Parathyroid adenoma (tissue), 2 donors: Measurements from ENCODE around the gene ADCY5.

Experiments
- H2AFZ ChIP-seq: fragments of 300-600 bp; sonication (generic); one replicate; pipeline ENCODE4 v1.7.0; 2017; ENCODE audit warnings: antibody characterized with exemption, mild to moderate bottlenecking
- H3K27ac ChIP-seq: fragments of 300-600 bp; sonication (generic); one replicate; pipeline ENCODE4 v1.7.0; 2017
- H3K27me3 ChIP-seq: fragments of 300-600 bp; sonication (generic); one replicate; pipeline ENCODE4 v1.7.0; 2017; ENCODE audit warnings: low read length; ENCODE audit not compliant: control insufficient read depth, insufficient read depth
- H3K36me3 ChIP-seq: fragments of 300-600 bp; sonication (generic); one replicate; pipeline ENCODE4 v1.7.0; 2017; ENCODE audit warnings: low read length; ENCODE audit not compliant: control insufficient read depth, insufficient read depth
- H3K4me1 ChIP-seq: fragments of 300-600 bp; sonication (generic); one replicate; pipeline ENCODE4 v1.7.0; 2017; ENCODE audit warnings: control low read depth
- H3K4me2 ChIP-seq: fragments of 300-600 bp; sonication (generic); one replicate; pipeline ENCODE4 v1.7.0; 2017; ENCODE audit warnings: low read length
- H3K4me3 ChIP-seq: fragments of 300-600 bp; sonication (generic); one replicate; pipeline ENCODE4 v1.7.0; 2017; ENCODE audit warnings: low read depth, low read length
- H3K79me2 ChIP-seq: fragments of 300-600 bp; sonication (generic); one replicate; pipeline ENCODE4 v1.7.0; 2017; ENCODE audit warnings: control low read depth
- H3K9ac ChIP-seq: fragments of 300-600 bp; sonication (generic); one replicate; pipeline ENCODE4 v1.7.0; 2017; ENCODE audit warnings: mild to moderate bottlenecking
- H3K9me3 ChIP-seq: fragments of 300-600 bp; sonication (generic); one replicate; pipeline ENCODE4 v1.7.0; 2017; ENCODE audit warnings: low read length; ENCODE audit not compliant: control insufficient read depth
- TF ChIP-seq, protein P1 (sequence below): fragments of 300-600 bp; sonication (generic); IDR thresholded peaks from one replicate; pipeline ENCODE4 v1.7.0; 2017; ENCODE audit warnings: antibody characterized with exemption, mild to moderate bottlenecking
- donor health status: primary hyperparathyroidism.

Gene ADCY5

GRCh38 chr3:123286308-123287023 is 162.4 kb downstream of the ADCY5 start:
- H3K36me3 ChIP-seq = no peaks in the 10 kb centered on the region

GRCh38 chr3:123285931-123286307 is 163.0 kb downstream of the ADCY5 start:
- H3K27me3 ChIP-seq = no peaks in the 10 kb centered on the region
- TF ChIP-seq, protein P1, sequence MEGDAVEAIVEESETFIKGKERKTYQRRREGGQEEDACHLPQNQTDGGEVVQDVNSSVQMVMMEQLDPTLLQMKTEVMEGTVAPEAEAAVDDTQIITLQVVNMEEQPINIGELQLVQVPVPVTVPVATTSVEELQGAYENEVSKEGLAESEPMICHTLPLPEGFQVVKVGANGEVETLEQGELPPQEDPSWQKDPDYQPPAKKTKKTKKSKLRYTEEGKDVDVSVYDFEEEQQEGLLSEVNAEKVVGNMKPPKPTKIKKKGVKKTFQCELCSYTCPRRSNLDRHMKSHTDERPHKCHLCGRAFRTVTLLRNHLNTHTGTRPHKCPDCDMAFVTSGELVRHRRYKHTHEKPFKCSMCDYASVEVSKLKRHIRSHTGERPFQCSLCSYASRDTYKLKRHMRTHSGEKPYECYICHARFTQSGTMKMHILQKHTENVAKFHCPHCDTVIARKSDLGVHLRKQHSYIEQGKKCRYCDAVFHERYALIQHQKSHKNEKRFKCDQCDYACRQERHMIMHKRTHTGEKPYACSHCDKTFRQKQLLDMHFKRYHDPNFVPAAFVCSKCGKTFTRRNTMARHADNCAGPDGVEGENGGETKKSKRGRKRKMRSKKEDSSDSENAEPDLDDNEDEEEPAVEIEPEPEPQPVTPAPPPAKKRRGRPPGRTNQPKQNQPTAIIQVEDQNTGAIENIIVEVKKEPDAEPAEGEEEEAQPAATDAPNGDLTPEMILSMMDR = no peak
- no peak overlapping the region for H3K4me2 ChIP-seq
- no peak overlapping the region for H3K9ac ChIP-seq
- no peaks in the 10 kb centered on the region for H3K36me3 ChIP-seq
- no peaks in the 10 kb centered on the region for H3K9me3 ChIP-seq
- no peaks in the 10 kb centered on the region for H3K79me2 ChIP-seq
- H3K27ac ChIP-seq = no peak overlapping the region
- no peak overlapping the region for H2AFZ ChIP-seq
- H3K4me3 ChIP-seq = no peak overlapping the region
- H3K4me1 ChIP-seq = no peaks in the 10 kb centered on the region

More at GRCh38 chr3:123286308-123287023, 162.4 kb downstream of the ADCY5 start:
- Histone ChIP-seq H3K9me3 (no peaks in the 10 kb centered on the region), H3K79me2 (no peaks in the 10 kb centered on the region), H3K27ac (no peak overlapping the region), H3K9ac (no peak overlapping the region), H2AFZ (no peak overlapping the region), H3K4me3 (no peak overlapping the region), H3K4me2 (no peak overlapping the region), H3K4me1 (no peaks in the 10 kb centered on the region), H3K27me3 (no peaks in the 10 kb centered on the region)
- TF ChIP-seq, protein P1 = peak; percentile 37

GRCh38 chr3:123285479-123285878 is 163.4 kb downstream of the ADCY5 start:
- no peaks in the 10 kb centered on the region for H3K9me3 ChIP-seq
- H3K27ac ChIP-seq = no peak overlapping the region
- no peaks in the 10 kb centered on the region for H3K27me3 ChIP-seq
- TF ChIP-seq, protein P1 = no peak
- H3K4me2 ChIP-seq = no peak overlapping the region
- H3K9ac ChIP-seq = no peak overlapping the region
- H3K4me3 ChIP-seq = no peak overlapping the region
- no peak overlapping the region for H2AFZ ChIP-seq
- no peaks in the 10 kb centered on the region for H3K36me3 ChIP-seq
- H3K4me1 ChIP-seq = no peaks in the 10 kb centered on the region
- H3K79me2 ChIP-seq = no peaks in the 10 kb centered on the region

- no peaks in the 10 kb centered on the region for H3K79me2 ChIP-seq
- no peak overlapping the region for H3K9ac ChIP-seq
- H2AFZ ChIP-seq = no peak overlapping the region
- no peak overlapping the region for H3K4me2 ChIP-seq
- H3K4me3 ChIP-seq = no peak overlapping the region
- TF ChIP-seq, protein P1 = no peak
- H3K27me3 ChIP-seq = no peaks in the 10 kb centered on the region
- no peak overlapping the region for H3K27ac ChIP-seq
- H3K4me1 ChIP-seq = no peaks in the 10 kb centered on the region
- no peaks in the 10 kb centered on the region for H3K9me3 ChIP-seq
- H3K36me3 ChIP-seq = no peaks in the 10 kb centered on the region
Measured at GRCh38 chr3:123285066-123285465, 163.8 kb downstream of the ADCY5 start.
